NCI-H187 (cell line): ENCODE measurements around the gene SPATS1.

Experiments used
- DNase-seq, 2 experiments: peaks; one replicate each; lab custom pipeline; 2025; lab: John Stamatoyannopoulos, UW

SPATS1 gene, protein sequence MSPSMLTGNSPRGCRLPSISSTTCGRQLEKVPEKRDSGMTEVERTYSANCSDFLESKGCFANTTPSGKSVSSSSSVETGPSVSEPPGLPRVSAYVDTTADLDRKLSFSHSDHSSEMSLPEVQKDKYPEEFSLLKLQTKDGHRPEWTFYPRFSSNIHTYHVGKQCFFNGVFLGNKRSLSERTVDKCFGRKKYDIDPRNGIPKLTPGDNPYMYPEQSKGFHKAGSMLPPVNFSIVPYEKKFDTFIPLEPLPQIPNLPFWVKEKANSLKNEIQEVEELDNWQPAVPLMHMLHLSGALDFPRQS

DNA sequence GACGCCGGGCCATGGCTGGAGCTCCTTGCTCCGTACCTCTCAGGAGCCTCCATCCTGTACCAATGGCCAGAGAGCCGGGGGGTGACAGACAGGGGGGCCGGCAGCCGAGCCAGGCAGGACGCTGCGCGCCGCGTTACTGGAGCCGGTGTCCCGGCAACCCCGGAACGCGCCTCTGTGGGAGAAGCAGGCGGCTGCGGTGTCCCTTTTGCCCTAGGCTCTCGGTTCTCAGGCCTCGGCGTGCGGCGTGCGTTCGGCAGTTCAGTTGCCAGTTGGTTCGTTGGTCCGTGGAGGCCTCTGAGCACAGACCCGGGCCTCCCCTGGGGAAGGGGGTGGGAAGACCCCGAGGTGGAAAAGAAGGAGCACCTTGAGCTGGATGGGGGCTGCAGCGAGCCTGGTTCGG, at the start of gene SPATS1:
Gene SPATS1 (plus strand): TSS at position 162 of the 400 bp plus-strand sequence. CDS start 446 bp downstream, outside the sequence.
- no peak for DNase-seq

DNA sequence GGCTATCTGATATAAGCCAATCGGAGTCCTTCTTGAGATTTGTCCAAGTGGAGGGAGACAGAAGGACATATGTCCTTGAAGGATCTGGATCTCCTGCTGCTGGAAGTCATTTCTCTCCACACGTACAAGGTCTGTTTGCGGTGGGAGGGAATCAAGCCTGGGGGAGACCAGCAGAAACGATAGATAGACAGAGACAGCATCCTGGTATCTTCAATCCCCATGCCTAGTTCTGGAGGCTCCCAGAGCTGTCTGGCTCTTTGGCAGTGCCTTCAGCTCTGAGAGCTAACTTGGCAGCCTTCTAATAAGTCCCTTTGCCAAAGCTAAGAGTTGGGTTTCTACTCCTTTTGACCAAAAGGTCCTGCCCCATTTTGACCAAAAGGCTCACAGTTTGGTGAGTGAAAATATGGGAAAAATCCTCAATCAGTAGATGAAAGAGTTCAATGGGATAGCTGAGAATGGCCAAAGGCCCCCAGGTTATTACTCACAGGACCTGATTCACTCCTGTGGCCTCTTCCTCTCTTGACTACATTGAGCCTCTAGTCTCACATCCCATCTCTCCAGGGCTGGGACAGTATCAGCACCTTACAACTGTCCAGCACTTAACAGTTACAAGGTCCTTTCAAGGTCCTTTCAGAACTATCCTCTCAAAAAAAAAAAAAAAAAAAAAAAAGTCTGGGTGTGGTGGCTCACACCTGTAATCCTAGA, 49.6 kb upstream of the SPATS1 start:
- no peak for DNase-seq

DNA sequence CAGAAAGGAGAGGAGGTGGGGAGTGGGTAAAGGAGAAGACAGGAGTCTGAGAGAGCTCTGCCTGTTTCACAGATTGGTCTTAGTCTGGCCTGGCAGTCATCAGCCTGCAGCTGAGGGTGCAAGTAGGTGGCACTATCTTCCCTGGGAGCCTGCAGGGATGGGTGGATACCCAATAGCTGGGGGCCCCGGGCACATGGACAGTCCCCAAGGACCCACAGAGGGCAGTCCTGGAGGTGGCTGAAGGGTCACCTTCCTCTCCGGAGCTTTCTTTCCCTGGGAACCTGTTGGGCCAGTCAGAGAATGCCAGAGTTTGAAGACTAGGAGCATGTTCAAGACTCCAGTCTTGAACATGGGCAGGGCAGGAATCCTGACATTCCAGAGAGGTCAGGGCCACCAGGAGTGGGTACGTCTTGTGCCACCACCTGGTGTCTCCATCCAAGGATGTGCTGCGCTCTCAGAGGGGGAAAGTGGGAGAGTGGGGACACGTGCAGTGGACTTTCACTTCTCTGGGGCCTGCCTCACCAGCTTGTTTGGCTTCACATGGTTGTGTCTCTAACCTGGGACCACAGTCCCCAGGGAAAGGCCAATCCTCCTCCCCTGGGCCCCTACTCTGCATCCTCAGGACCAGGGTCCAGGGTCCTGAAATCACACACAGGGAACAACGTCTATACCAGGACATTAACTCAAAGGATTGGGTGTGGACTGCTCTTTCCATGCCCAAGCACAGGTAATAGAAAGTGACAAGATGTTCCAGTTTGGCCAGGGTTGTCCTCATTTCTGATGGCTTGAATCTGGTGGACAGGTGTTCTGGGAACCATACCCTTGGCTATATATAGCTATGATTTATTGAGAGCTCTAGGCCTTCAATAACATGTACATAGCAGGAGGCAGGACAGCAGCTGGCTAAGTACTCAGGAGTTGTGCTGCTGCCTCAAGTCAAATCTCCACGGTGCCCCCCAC, 47.3 kb upstream of the SPATS1 start:
- no peak for DNase-seq

DNA sequence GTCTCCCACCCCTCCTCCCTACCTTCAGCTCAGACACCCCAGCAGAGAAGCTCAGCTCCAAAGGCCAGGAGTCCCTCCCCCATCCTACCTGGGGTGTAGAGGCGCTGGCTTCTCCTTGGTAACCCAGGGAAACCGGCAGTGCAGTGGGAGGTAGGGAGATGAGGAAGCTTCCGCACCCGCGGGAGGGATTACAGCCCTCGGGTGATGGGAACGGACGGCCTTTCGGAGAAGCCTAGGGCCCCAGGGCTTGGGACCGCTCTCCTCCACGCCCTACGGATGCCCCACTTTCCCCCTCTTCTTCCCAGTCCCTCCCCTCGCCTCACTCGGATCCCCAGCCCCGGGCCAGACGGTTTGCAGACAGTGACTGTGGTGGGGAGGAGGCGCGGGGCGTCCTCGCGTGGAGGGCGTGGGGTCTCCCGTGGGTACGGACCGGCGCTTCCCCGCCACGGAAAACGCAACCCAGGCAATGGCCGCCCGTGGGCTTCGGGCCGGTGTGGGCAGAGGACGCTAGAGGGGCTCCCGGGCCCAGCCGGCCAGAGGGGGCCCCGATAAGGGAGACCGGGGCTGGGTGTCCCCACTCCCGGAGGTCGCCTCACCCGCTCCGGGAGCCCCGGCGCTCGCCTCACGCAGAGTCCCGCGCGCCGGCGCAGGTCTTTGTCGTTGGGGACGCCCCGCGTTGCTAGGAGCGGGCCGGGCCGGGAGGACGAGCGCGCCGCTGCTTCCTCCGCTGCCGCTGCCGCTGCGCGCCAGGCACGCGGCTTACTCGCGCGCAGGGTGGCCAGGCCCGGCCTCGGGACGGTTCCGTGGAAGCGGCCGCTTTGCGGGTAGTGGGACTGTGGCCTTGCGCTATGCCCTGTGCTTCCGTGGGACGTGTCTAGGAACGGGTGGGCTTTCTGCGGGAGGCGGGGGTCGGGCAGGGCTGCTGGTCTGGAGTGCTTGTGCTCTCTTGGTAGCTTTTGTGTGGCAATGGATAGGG, 45.1 kb upstream of the SPATS1 start:
- peak in 1 of 2 experiments; percentile 4 for DNase-seq

DNA sequence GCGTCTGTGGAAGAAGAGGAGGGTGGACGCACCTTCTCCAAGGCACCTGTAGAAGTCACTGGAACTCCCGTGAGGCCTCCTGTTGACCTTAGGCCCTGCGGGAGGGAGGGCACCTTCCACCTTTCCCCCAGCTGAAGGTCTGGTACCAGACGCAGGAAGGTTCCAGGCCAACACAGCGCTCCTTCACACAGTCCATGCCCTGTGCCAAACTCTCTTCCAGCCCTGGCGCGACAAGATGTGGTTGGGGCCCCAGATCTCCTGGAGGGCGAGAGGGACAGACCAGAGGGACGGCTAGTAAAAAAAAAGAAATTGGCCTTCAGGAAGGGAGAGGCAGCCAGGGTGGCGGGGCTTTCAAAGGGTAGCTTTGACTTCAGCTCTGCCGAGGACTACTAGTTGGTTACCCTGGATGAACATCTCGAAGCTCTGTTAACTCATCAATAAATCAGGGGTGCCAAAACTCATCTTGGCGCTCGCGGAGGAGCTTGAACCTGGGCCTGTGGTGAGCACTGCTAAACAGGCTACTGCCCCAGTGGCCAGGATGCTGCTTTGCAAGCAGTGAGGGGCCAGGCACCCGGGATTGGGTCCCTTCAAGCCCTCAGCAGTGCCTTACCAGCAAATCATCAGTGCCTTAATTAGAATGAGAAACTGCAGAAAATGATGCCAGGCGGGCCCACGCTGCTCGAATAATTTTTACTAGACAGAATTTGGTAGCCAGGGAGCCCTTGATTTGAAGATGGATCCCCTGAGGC, 44.2 kb upstream of the SPATS1 start:
- no peak for DNase-seq

DNA sequence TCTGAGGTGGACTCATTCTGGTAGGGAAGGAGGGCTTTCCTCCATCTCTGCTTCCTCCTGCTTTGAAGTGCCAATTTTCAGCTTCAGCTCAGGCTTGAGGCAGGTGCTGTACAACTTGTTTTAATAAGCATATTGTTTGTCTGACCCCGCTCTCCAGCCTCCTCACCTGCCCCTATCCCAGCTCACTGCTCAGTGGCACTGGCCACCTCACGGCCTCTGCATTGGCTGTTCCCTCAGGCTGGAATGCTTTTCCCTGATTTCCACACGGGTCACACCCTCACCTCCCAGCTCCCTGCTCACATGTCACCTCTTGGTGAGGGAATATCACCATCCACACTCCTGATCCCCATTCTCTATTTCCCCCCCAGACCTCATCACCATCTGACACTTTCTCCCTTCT, 43.6 kb upstream of the SPATS1 start:
- DNase-seq, result no peak

DNA sequence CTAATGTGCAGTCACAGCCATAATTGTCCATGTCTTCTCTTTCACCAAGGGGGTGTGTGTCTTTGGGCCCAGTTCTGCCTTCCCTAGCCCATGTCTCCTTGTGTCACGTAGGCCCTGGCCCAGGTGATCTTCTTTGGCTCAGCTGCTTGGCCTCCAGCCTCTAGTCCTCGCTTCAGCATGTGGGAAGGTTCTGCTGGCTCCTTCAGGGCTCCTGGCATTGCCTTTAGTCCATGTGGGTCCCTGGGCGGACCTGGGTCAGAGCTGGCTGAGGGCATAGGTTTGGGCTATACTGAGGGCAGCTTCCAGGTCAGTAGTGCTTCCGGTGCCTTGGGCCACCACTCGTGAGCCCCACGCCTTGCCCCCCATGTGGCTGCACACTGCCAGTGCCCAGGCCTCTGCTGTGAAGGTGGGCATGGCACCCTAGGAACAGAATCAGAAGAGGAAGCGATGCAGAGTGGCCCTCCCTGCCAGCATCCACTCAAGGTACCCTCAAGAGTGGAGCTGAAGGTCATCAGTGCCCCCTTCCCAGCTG, 42.1 kb upstream of the SPATS1 start:
- no peak for DNase-seq

DNA sequence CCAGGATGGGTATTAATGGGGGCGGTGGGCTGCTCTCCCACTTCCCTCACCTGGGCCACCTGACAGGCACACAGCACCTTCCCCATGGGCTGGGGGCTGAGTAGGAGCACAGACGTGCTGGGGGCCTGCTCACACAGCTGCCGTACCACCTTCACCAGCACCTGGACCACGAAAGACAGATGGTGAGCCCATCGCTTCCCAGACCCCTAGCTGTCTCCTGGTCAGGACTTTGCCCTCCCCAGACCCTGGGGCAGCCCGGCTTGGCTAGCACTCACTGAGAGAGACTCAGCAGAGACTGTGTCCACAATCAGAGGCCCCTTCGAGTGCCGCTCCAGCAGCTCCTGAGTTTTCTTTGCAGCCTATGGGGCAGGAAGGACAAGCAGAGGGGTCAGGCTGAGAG, 41.3 kb upstream of the SPATS1 start:
- no peak for DNase-seq

DNA sequence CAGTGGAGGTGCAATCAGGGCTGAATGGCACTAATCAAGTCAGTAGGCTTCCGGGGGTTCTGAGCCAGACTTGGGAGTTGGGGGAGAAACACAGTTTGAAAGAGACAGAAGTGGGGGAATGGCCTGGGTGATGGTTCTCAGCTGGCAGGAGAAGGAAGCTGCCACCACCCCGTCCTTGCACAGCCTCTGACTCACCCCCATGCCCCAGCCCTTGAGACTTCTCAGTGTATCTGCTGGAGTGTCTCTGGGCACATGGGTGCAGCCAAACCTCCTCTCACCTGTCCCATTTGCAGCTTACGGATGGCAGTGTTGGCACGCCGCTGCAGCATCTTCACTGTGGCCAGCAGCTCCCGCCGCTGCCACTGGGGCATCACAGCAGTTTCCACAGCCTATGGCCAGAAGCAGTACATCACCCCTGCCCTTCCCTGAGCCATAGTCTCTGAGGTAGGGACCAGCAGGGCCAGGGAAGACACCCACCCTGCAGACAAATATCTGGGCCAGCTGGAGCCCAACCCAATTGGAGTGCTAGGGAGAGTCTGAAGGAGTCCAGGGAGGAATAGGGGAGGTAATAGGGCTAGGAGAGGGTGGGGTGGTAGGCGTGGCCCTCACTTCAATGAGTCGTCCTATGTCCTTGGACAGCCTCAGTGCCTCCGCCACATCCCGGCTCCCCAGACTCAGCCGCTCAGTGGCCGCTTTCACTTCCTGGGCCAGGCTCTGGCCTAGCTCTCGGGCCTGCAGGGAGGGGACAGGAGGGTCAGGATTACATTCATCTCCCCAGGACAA, 40.5 kb upstream of the SPATS1 start:
- no peak for DNase-seq

DNA sequence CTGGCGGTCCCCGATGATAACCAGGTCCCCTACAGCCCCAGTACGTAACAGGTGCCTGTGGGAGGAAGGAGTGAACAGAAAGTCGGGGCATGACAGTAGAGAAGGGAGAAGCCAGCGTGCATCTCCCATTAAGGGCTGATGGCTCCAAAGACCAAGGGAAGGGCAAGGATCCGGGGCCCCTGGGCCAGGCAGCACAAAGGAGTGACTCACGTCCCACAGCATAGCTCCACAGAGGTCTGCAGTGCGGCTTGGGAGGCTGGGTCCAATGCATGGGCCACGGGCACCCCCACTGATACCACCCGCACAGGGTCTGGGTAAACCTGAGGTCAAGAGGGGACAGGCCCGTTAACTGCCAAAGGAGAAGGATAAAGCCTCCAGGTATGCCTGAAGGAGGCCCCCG, 39.6 kb upstream of the SPATS1 start:
- DNase-seq, result no peak

DNA sequence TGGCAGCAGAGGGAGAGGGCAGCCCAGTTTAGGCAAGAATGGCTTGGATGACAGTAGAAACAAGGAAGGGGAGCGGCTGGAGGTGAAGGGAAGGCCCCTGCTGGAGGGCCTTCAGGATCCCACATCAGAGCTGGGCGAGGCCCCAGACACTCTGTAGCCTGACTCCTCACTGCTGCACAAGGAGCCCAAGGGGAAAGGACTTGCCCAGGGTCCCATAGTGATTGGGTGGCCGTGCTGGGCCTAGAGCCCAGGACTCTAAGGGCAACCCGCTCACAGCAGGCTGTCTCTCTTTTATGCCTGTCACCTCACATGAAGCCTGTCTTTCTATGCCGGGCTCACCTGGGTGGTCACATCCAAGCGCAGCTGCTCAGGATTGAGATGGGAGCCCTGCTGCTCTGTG, 38.6 kb upstream of the SPATS1 start:
- no peak for DNase-seq

DNA sequence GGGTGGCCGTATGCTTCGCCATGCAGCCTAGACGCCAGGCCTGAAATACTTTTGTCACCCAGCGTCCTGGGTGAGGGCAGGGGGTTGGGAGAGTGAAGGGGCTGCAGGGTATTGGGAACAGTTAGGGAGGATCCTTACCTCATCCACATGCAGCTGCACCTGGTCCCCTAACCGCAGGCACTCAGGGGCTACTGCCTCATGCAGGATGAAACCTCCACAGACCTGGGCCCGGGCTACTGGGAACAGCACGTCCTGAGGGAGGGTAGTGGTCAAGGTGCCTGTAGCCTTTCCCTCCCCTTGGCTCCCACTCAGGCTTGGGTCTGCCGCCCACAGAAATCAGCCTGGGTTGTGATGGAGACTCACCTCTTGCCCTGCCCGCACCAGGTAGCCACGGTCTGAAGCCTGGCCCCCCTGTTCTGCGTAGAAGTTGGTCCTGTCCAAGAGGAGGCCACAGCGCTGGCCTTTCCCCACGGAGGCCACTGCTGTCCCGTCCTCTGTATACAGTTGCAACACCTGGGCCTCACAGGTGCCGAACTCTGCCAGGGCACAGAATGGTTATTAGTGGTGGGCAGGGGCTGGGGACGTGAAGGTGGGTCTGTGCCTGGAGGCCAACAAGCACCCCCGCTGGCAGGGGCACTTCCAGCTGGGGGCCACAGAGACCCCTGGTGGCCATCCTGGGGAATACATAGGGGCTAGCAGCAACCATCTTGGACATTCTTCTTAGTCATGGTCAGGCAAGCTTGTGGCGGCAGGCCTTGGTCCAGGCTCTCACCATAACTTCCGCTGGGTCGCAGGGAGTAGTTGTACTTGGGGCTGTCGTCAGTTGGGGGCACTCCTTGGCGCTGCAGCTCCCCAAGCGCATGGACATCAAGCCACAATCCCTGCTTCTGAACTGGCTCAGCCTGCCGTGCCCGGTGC, 37.9 kb upstream of the SPATS1 start:
- no peak for DNase-seq

DNA sequence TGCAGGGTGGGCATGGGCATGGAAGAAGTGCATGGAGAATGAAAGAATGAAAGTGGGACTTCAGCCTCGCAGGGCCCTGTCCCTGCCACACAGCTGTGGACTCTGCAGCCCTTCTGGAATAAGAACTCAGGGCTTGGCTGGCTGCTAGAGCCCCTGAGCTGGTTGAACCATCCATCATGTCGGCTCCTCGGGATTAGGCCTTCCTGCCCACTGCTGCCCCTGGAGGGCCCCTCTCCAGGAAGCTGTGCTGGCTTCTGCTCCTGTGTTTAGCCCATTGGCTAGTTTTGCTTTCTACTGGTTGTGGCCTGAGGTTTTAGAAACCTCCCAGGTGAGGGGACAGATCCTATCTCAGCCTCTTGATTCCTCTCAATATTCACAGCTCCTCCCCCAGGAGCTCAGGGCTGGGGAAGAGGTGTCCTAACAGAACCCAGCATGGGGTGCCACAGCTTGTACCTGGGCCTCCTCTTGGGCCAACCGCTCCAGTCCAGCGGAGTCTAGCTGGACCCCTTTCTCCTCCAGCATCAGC, 37.2 kb upstream of the SPATS1 start:
- DNase-seq, result no peak

DNA sequence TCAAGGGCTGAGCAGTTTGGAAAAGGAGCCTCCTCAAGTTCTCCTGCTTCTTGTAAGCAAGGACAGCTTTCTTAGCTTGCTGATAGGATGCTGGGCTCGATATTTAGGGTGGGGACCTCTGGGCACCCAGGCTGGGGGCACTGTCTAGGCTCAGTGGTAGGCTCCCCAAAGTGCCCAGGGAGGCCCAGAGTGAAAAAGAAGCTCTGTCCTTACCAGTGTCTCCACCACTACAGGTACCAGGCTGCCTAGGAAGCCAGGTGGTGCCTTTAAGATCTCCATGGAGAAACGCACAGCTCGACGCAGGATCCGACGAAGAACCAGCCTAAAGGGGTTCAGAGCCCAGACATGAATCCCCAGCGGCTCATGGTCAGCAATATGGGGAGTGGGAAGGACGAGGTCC, 35.7 kb upstream of the SPATS1 start:
- DNase-seq, result no peak

DNA sequence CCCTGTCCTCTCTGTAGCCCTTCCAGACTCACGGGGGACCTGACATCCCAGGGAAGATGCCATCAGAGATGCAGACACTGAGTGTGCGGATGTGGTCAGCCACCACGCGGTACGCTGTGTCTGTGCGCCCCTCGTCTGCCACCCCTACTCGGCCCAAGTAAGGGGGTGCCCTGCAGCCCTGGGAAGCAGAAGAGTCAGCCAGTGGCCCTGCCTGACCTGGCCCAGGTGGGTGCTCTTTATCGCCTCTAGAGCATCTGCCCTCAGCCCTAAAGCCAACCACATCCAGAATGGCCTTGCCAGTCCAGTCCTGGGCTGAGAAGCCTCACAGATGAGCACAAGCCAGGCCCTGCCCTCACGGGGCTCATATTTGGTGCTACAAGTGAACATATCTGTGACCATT, 35.2 kb upstream of the SPATS1 start:
- no peak for DNase-seq

DNA sequence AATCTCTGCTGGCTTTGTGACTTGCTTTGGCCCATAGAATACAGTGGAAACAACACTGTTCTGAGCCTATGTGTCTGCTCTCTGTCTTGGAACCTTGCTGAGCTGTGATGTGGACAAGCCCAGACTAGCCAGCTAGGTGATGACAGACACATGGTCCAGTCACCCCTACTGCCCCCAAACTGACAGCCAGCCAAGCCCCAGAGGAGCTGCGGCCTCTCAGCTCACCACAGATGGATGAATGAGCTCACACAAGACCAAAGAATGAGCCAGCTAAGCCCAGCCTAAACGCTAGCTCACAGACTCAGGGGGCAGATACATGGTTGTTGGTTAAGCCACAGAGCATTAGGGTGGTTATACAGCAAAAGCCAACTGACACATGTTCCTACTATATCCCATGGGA, 33.4 kb upstream of the SPATS1 start:
- no peak for DNase-seq

DNA sequence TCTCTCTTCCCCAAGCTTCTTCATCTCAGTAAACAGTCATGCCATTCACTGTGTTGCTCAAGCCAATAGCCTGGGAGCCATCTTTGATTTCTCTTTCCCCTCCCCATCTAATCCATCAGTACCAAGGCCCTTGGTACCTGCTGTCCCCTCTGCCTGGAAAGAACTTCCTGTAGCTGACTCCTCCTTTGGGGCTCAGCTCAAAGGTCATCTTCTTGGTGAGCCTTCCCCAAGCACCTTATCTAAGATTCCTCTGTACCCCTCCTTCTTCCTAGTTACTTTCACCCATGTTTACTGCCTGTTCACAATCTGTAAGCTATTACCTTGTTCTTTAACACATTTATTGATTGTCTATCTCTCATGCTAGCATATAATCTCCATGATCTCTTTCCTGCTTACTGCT, 32.8 kb upstream of the SPATS1 start:
- no peak for DNase-seq

DNA sequence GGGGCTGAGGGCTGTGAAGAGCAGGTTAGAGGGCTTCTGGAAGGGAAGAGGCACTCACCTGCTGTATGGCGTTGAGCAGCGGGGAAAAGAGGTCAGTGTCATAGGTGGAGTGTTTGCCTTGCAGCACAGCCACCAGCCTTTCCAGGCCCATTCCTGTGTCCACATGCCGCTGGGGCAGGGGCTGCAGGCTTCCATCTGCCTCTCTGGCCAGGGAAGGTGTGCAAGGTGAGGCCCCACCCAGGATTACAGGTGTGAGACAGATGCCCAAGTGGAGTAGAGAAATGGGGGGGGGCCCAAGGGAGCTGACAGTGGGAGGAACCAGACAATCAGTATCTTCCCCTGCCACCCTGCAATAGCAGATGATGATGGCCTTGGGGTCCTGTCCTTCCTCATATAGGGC, 32.2 kb upstream of the SPATS1 start:
- no peak for DNase-seq
